ENCODE data around the gene ATF4.

DNA sequence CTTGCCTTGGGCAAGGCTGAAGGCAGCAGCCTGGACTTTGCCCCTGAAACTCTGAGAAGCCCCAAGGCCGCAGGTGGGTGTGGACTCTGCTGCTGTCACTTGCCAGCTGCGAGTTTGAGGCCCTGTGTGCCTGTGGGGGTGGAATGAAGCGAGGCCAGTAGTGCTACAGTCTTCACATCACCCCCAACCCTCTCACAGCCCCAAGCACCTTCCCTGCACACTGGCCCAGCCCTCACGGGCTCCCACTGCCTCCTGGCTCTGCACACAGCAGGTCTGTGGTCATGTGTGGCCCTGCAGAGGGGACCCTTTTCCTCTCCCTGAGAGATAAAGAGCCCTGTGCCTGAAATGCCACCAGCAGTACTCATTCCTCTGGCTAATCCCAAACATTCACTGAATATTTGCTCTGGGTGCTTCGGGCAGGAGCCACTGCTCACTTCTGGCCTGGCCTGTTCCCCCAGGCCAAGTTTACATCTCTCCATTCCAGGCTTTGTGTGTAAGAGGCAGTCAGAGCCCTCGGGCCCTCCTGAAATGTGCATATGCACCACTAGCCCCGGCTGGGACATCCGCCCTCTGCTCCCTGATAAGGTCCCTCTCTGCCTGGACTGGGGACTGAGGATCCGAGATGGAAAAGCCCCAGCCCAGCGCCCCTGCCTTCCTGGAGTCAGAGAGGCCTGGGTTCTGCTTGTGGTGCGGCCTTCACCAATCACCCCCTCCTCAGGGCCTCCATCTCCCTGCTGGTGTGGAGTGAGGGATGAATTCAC, 45.8 kb upstream of the ATF4 start:
- TF ChIP-seq, protein P1, sequence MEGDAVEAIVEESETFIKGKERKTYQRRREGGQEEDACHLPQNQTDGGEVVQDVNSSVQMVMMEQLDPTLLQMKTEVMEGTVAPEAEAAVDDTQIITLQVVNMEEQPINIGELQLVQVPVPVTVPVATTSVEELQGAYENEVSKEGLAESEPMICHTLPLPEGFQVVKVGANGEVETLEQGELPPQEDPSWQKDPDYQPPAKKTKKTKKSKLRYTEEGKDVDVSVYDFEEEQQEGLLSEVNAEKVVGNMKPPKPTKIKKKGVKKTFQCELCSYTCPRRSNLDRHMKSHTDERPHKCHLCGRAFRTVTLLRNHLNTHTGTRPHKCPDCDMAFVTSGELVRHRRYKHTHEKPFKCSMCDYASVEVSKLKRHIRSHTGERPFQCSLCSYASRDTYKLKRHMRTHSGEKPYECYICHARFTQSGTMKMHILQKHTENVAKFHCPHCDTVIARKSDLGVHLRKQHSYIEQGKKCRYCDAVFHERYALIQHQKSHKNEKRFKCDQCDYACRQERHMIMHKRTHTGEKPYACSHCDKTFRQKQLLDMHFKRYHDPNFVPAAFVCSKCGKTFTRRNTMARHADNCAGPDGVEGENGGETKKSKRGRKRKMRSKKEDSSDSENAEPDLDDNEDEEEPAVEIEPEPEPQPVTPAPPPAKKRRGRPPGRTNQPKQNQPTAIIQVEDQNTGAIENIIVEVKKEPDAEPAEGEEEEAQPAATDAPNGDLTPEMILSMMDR (IDR thresholded peaks at IDR 0.05; ENCODE audit: insufficient read depth, low read length, poor library complexity, severe bottlenecking) = no peak
- no peak for TF ChIP-seq EZH2phosphoT487 (conservative IDR thresholded peaks at IDR 0.05; ENCODE audit: low read length)

Data from SU-DHL-6 (cell line).